Stimulated activated CD4-positive, alpha-beta T cell treated with anti-CD3 and anti-CD28 coated beads, Interleukin-15, amount 100 ng/mL, for 24 hours (primary cell): ENCODE measurements around the gene STYX.

Source experiments
- DNase-seq: peaks from one replicate; pipeline ENCODE4 v3.0.0-alpha.2; 2020

STYX gene

DNA sequence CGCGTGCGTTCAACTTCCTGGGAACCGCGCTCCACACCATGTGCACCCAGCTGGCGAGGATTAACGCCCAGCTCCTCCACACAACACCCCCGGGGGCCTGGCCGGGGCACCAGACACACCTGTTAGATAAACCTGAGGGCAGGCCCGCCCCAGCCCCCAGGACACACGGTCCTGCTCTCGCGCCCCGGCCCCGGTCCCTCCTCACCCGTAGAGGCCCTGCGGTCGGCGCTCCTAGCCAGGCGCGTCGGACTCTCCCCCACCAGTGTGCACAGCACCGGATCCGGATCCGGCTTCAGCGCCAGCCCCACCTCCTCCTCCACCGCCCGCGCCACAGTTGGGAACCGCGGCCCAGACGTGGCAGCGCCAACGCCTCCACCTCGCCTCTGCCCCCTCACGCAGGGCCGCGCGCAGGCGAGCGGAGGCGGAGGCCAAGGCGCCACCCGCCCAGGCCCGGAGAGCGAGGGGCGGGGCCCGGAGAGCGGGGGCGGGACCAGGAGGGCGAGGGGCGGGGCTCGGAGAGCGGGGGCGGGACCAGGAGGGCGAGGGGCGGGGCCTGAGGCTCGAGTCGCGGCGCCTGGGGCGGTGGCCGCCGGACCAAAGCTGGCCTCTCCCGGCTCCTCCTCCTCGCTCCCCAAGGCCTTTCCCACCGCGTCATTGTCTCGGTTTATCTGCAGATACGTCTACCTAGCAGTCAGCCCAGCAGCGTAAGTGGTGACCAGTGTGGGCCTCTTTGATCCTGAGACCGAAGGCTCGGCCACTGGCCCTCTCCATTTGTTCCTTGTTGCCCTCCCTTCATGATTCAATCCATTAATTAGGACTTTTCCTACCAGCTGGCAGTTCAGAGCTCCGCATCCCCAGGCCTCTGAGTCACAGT is 61.5 kb downstream of the STYX start, which contains the start of gene GNPNAT1:
Gene GNPNAT1 (minus strand): TSS at position 385 of the 874 bp plus-strand sequence. CDS start 6,957 bp downstream, outside the sequence.
- DNase-seq: peak; percentile 88

DNA sequence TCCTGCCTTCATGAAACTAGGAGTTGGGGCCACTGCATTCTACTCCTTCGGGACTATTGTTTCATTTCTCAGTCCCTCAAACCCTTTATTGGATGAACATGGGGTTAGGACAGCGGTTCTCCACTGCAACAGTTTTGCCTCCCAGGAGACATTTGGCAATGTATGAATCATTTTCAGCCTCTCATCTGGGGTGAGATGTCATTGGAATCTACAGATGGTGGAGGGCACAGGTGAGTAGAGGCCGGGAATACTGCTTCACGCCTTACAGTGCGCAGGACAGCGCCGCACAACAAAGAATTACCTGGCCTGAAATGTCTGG is 62.1 kb downstream of the STYX start:
- no peak for DNase-seq

DNA sequence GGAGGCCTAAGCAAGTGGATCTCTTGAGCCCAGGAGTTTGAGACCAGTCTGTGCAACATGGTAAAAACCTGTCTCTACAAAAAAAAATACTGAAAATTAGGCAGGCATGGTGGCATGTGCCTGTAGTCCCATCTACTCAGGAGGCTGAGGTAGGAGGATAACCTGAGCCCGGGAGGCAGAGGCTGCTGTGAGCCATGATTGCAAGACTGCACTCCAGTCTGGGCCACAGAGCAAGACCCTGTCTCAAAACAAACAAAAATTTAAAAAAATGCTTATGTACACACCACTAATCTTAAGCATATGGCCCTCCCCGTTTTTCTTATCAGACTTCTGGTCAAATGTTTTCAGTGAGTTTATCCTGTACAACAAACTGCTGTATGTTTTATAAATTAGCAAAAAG is 63.1 kb downstream of the STYX start:
- no peak for DNase-seq

DNA sequence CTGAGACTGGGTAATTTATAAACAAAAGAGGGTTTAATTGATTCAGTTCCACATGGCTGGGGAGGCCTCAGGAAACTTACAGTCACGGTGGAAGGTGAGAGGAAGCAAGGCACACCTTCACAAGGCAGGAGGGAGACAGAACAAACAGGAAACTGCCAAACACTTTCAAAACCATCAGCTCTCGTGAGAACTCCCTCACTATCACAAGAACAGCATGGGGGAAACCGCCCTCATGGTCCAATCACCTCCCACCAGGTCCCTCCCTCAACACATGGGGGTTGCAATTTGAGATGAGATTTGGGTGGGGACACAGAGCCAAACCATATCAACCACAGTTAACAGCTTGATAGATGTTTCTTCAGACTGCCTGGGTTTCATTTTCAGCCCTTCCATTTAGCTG is 67.7 kb downstream of the STYX start:
- no peak for DNase-seq

DNA sequence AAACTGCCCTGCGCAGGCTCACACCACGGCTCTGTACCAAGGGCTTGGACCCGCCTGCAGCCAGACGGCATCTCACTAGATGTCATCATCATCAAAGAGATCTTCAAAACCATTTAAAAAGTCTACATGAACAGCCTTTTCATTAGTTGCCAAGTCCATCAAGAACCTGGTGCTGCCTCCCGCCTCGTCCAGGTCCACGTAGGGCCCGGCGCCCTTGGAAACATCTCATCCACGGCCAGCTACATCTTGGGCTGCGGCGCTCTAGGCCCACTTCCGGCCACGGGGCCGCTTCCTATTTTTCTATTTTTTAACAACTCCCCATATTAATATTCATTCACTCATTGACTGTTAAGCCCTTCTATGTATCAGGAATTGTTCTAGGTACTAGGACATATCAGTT is 68.9 kb downstream of the STYX start:
- no peak for DNase-seq

DNA sequence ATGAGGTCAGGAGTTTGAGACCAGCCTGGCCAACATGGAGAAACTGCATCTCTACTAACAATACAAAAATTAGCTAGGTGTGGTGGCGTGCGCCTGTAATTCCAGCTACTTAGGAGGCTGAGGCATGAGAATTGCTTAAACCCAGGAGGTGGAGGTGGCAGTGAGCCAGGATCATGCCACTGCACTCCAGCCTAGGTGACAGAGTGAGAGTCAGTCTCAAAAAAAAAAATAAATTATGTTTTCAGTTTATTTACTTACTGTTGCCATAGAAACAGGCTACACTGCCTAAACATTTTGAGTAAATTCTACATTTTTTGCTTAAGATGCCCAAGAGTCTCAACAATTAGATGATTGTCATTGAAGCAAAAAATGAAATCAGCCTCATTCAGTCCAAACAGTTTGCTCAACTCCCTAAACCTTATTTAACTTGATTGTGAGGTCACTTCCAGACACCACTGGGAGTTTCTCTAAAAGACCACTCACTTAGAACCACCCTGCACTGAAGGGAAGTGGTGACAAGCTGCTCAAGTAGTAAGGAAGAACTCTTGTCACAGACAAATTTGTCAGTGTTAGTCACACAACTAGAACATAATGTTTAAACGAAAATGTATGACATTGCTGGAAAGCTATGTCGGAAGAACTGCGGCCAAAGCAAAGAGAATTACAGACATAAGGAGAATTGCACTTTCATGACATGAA is 71.2 kb downstream of the STYX start:
- no peak for DNase-seq

DNA sequence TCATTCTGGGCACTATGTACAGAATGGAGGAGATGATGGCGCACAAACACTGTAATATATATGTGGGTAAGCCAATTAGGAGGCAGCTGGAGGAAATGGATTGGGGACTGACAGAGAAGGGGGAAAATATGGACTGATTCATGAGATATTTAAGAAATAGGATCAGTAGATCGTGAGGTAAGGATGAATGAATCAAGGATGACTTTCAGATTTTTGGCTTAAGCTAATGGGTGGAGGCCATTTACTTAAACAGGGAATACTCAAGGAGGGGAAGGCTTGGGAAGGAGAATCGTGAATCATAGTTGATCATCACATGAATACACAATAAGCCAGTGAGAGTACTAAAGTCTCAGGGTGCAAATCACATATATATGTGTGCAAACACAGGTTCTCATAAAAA is 72.6 kb downstream of the STYX start:
- DNase-seq: no peak

DNA sequence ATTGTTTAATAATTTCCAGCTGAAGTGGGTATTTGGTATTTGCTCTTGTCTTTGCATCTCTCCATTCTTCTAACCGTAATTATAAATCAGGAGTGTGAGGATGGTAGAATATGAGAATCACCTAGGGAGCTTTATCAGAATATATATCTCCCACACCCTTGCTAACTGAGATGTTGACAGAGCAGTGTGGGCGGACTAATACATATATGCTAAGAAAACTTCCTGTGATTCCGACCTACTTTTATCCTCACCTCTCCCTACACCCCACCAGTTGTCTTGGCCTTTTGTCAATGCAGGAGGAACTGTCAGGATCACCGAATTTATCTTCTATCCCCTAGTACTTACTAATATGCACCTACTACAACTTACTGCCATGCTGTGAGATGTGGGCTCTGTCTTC is 76.1 kb downstream of the STYX start:
- DNase-seq: no peak

DNA sequence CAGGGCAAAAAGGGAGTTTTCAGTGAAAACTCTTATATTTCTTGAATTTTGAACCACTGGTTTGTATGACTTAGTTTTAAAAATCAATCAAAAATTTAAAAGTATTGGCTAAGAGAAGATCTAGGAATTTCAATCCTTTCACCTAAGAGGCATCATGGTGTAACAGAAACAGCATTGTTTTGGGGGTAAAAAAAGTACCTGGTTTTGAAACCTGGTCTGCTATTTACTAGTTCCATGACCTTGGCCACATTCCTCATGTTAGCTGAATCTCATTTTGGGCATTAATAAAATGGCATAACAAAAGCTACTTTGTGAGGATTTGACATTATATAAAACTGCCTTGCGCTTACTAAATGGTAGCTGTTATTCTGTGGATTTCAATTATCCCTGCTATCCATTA is 78.1 kb downstream of the STYX start:
- no peak for DNase-seq

DNA sequence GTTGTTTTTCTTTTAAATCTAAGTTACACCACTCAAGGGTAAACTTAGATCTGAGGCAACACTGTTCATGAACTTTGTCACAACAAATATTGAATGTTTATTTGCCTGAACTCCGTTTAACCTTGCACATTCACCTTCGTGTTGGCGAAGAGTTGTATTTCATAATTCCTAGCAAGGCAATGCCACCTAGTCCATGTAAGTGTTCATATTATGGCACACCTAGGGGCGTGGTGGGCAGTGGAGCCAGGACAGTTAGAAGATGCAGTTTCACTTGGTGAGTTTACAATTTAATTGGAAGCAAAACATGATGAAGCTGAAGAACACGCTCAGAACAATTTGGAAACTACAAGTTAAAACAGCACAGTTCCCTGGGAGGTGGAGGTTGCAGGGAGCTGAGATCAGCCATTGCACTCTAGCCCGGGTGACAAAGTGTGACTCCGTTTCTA is 91.9 kb downstream of the STYX start:
- DNase-seq: no peak

DNA sequence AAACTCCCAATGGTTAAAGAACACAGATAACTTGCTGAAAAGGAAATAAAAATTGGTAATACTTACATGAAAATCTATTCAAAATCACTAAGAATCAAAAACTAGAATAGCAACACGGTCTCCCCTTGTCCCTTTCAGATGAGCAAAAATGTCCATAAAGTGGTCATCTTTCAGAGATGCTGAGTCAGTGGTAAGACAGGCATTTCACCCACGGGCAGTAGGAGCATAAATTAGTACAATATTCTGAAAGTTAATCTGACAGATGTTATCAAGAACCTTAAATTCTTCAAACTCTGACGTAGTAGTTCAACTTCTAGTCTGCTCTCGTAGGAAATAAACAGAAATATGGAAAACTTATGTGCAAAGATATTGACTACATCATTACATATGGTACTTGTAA is 94.5 kb downstream of the STYX start:
- no peak for DNase-seq
